GM12892 (cell line): ENCODE results near the gene MIER2.

ENCODE experiments used
- POLR2A ChIP-seq: IDR thresholded peaks from 2 replicates; pipeline ENCODE4 v1.6.1; 2011; ENCODE audit warnings: low read depth, low read length, control low read depth
- POLR2AphosphoS5 ChIP-seq: IDR thresholded peaks from 2 replicates; pipeline ENCODE4 v1.6.1; 2011; ENCODE audit warnings: low read depth, low read length, control low read depth

DNA sequence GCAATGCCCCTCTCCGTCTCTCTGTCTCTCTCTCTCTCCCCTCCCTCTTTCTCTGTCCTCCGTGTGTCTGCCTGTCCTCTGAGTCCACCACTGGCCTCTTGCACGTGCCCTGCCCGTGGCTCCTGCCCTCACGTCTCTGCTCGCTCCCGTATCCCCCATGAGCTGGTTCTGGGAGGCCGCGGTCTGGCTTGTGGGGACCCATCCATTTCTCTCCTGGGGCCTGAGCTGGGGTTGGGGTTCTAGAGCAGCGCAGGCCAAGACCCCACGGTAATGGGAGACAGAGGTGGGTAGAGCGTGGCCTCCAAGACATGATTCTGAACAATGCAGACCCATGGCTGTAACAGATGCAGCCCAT is 45.3 kb upstream of the MIER2 start:
- TF ChIP-seq POLR2A (no peak), POLR2AphosphoS5 (no peak)
